Activated CD4-positive, alpha-beta T cell treated with anti-CD3 and anti-CD28 coated beads, Interleukin-2, amount 10 ng/mL, durations not matched to agents 7 days and 5 days (primary cell): ENCODE results near the gene IFNGR1. TPM values are rescaled to one million over a fixed set of nuclear protein-coding genes. Genes with fewer than 3 reads are reported as not detected.

ENCODE experiments used
- CTCF ChIA-PET: fragments of 350-600 bp; sonication (Branson Sonifier 250); formaldehyde crosslinking; loops from one replicate; lab custom pipeline; 2021; ENCODE audit warnings: antibody characterized with exemption; lab: Charles Lee
- POLR2A ChIA-PET: fragments of 350-600 bp; sonication (Branson Sonifier 250); formaldehyde crosslinking; loops from one replicate; lab custom pipeline; 2021; ENCODE audit warnings: antibody characterized with exemption; lab: Charles Lee
- DNase-seq: peaks from one replicate; pipeline ENCODE4 v3.0.0-alpha.2; 2020
- H3K27ac Mint-ChIP-seq: one replicate; pipeline ENCODE4 v1.8.0; 2021; ENCODE audit warnings: mild to moderate bottlenecking, moderate library complexity, mixed read lengths
- H3K27me3 Mint-ChIP-seq: one replicate; pipeline ENCODE4 v1.8.0; 2021; ENCODE audit warnings: mixed read lengths
- H3K36me3 Mint-ChIP-seq: one replicate; pipeline ENCODE4 v1.8.0; 2021; ENCODE audit warnings: low read depth, mixed read lengths
- H3K4me1 Mint-ChIP-seq: one replicate; pipeline ENCODE4 v1.8.0; 2021; ENCODE audit warnings: mixed read lengths
- H3K4me3 Mint-ChIP-seq: one replicate; pipeline ENCODE4 v1.8.0; 2021; ENCODE audit warnings: mild to moderate bottlenecking, moderate library complexity, mixed read lengths
- H3K9me3 Mint-ChIP-seq: one replicate; pipeline ENCODE4 v1.8.0; 2021; ENCODE audit warnings: mixed read lengths
- total RNA-seq, 2 experiments: library from RNA; stranded (reverse); gene quantifications; one replicate each; pipeline ENCODE4 v1.2.3, GENCODE V29; 2021

The IFNGR1 gene
- total RNA-seq, 2 experiments from 2014 or later, result 18.7 to 21.1 TPM

DNA sequence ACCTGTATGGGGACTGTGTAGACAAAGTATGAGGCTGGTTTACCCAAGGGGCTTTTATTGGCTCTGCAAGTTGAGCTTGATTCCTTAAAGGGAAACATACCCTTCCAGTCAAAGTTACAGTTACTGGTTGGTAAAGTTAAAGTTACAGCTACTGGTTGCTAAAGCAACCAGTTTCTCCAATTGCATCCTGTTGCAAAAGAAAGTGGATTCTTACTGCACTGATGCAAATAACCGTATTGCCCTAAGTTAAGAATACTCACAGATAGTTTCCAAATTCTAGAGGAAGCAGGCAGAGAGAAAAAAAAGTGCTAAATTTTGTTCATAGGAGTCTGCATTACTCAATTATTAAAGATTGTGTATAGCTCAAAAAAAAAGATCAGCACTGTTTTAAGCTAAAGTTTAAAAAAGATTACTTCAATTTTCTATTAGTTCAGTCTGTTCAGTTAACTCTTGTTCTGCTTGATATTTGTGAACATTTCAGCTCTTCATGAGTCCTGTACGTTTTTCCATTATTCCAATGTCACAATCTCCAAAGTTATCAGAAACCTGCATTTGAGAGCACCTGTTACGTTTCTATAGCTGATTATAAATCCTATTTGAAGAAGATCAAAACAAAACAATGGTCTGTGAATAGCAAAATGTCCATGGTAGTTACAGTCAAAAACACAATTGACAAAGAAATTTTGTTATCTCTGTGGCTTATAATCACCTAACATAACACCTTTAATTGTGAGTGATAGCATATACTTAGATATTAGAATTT lies 37.1 kb downstream of the IFNGR1 start:
- peaks cover 5% of the 10 kb centered on the region for H3K36me3 Mint-ChIP-seq
- no peaks in the 10 kb centered on the region for H3K4me1 Mint-ChIP-seq
- no peaks in the 10 kb centered on the region for H3K27me3 Mint-ChIP-seq
- ChIA-PET POLR2A (no interaction called here), CTCF (interaction anchor here (0.9 to 2.1 kb wide), 2 partner anchors 11 to 15 kb away, joined by 3 to 5 read pairs; no protein-coding TSS in a partner anchor)
- DNase-seq, result no peak
- no peak overlapping the region for H3K27ac Mint-ChIP-seq
- H3K9me3 Mint-ChIP-seq, result peaks cover 53% of the 10 kb centered on the region
- no peak overlapping the region for H3K4me3 Mint-ChIP-seq

DNA sequence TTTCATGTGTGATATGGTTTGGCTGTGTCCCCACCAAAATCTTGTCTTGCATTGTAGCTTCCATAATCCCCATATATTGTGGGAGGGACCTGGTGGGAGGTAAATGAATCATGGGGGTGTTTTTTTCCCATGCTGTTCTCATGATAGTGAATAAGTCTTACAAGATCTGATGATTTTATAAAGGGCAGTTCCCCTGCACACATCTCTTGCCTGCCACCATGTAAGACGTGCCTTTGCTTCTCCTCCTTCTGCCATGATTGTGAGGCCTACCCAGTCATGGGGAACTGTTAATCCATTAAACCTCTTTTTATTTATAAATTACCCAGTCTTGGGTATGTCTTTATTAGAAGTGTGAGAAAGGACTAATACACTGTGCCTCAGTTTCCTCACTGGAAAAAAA lies 41.6 kb downstream of the IFNGR1 start:
- H3K36me3 Mint-ChIP-seq, result peaks cover 5% of the 10 kb centered on the region
- CTCF ChIA-PET, result no interaction called here
- POLR2A ChIA-PET, result no interaction called here

DNA sequence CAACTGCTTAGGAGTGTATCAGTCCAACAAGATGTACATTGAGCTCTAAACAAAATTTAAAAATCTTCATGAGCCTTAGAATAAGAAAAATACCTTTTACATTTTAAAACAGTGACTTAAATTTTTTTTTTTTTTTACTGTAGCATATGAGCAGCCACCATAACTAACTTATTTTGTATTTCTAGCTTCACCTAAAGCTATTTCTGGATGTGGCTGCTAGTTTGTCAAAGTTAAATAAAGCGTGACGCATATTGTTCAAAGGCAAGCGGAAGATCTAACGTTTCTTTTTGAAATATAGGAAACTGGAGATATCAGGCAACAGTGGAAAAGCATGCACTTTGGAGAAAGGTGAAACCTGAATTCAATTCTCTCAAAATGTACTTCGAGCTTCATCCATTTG lies 42.5 kb downstream of the IFNGR1 start:
- Mint-ChIP-seq H3K27me3 (peaks cover 7% of the 10 kb centered on the region), H3K27ac (no peak overlapping the region), H3K9me3 (peaks cover 25% of the 10 kb centered on the region), H3K36me3 (peaks cover 5% of the 10 kb centered on the region), H3K4me3 (no peak overlapping the region), H3K4me1 (no peaks in the 10 kb centered on the region)
- POLR2A ChIA-PET, result no interaction called here
- DNase-seq, result no peak
- CTCF ChIA-PET, result interaction anchor here (0.7 kb wide), 1 partner anchor 8 kb away, joined by 3 read pairs; no protein-coding TSS in a partner anchor

More for the DNA sequence above, 41.6 kb downstream of the IFNGR1 start:
- Mint-ChIP-seq H3K27me3 (peaks cover 7% of the 10 kb centered on the region), H3K9me3 (peaks cover 29% of the 10 kb centered on the region), H3K27ac (no peak overlapping the region), H3K4me3 (no peak overlapping the region), H3K4me1 (no peaks in the 10 kb centered on the region)
- no peak for DNase-seq

DNA sequence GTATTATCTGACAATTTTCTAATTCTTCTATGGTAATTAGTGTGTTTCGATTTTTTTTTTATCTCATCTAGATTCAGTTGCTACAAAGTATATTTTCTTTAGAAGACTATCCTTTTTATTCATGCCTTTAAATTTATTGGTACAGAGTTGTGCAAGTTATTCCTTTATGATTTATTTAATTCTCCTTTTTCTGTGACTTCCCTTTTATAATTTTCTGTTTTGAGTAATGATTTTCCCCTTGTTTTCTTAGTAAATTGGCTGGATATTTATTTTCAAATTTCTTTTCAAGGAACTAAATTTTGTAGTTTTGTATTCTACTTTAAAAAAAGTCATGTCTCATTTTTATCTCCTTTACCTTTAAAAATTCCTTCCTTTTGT lies 43.3 kb downstream of the IFNGR1 start:
- DNase-seq, result no peak
- Mint-ChIP-seq H3K27me3 (peaks cover 7% of the 10 kb centered on the region), H3K9me3 (peaks cover 24% of the 10 kb centered on the region), H3K27ac (no peak overlapping the region), H3K4me1 (no peaks in the 10 kb centered on the region), H3K36me3 (peaks cover 4% of the 10 kb centered on the region), H3K4me3 (no peak overlapping the region)
- POLR2A ChIA-PET, result no interaction called here
- CTCF ChIA-PET, result no interaction called here

DNA sequence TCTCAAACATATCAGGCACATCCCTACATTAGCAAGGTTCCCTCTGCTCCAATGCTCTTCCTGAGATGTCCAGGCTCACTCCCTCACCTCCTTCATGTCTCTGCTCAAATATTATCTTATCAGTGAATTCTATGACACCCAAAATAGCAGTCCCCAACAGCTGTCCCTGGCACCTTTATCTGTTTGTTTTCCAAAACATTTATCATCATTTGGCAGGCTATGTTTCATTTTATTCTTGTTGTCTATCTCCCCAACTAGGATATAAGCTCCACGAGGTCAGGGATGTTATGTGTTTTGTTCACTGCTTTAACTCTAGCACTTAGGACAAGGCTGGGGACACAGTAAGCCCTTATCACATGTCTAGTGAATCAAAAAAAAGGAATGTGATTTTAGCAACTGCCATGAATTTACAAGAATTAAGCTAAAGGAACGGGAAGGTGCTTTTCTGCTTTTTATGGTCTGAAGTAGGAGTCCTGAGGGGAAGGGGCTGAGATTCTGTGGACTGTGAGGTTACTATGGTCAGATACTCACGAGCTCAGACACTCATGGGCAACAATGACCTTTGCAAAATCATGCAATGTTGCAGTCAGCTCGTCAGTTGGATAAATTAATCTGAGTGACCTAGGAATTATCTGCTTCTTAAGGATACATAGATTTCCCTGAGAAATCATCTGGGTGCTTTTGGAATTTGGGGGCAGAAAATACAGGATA lies 43.9 kb downstream of the IFNGR1 start:
- ChIA-PET POLR2A (no interaction called here), CTCF (interaction anchor here (0.7 kb wide), 1 partner anchor 61 kb away, joined by 3 read pairs; no protein-coding TSS in a partner anchor)
- H3K9me3 Mint-ChIP-seq, result peaks cover 18% of the 10 kb centered on the region
- H3K27me3 Mint-ChIP-seq, result peaks cover 7% of the 10 kb centered on the region
- no peak for DNase-seq
- H3K4me1 Mint-ChIP-seq, result no peaks in the 10 kb centered on the region
- no peak overlapping the region for H3K27ac Mint-ChIP-seq
- no peak overlapping the region for H3K4me3 Mint-ChIP-seq
- peaks cover 2% of the 10 kb centered on the region for H3K36me3 Mint-ChIP-seq

DNA sequence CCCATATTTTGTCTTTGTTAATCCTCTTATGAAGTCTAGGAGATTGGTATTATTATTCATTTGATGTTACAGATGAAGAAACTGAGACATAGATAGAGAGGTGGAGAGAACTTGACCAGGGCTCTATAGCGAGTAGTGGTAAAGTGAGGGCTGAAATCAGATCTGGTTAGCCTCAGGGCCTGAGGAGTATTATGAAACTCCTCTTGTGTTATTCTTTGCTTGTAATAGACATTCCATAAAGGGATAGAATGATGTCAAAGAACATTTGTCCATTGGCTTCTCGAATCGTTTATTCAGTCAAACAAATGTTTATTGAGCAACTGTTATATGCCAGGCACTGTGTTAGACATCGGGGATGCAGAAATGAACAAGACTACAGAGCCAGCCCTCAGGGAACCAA lies 45.7 kb downstream of the IFNGR1 start, which contains the start of gene IL22RA2:
IL22RA2 (minus strand) TSS at position 144 of the 400 bp plus-strand sequence. CDS start 11,895 bp downstream, outside the sequence.
- Mint-ChIP-seq H3K4me1 (no peaks in the 10 kb centered on the region), H3K36me3 (peaks cover 2% of the 10 kb centered on the region), H3K27ac (no peak within 1 kb of the TSS), H3K4me3 (no peak within 1 kb of the TSS), H3K9me3 (peaks cover 27% of the 10 kb centered on the region), H3K27me3 (peaks cover 7% of the 10 kb centered on the region)
- CTCF ChIA-PET, result no interaction called here
- no peak for DNase-seq
- POLR2A ChIA-PET, result no interaction called here

DNA sequence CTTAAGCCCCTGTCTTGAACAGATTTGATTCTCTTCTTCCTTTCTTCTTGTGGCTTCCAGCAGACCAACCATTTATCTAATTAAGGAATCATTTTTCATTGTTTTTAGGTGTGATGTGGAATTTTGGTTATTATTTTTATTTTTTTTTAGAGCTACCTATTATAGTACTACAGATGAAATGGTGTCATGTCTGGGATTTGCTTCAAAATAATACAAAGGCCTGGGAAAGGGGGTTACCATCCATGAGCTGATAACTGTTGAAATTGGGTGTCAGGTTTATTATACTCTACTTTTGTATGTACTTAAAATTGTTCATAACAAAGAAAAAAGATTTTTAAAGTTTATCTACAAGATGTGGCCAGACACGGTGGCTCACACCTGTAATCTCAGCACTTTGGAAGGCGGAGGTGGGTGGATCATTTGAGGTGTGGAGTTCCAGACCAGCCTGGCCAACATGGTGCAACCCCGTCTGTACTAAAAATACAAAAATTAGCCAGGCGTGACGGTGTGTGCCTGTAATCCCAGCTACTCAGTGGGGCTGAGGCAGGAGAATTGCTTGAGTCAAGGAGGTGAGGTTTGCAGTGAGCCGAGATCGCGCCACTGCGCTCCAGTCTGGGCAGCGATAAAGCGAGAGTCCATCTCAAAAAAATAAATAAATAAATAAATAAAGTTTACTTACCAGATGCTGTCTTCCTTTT lies 46.3 kb downstream of the IFNGR1 start:
- no peak overlapping the region for H3K27ac Mint-ChIP-seq
- H3K27me3 Mint-ChIP-seq, result peaks cover 7% of the 10 kb centered on the region
- no peaks in the 10 kb centered on the region for H3K4me1 Mint-ChIP-seq
- no peak for DNase-seq
- peaks cover 31% of the 10 kb centered on the region for H3K9me3 Mint-ChIP-seq
- H3K4me3 Mint-ChIP-seq, result no peak overlapping the region
- ChIA-PET POLR2A (no interaction called here), CTCF (no interaction called here)
- no peaks in the 10 kb centered on the region for H3K36me3 Mint-ChIP-seq

DNA sequence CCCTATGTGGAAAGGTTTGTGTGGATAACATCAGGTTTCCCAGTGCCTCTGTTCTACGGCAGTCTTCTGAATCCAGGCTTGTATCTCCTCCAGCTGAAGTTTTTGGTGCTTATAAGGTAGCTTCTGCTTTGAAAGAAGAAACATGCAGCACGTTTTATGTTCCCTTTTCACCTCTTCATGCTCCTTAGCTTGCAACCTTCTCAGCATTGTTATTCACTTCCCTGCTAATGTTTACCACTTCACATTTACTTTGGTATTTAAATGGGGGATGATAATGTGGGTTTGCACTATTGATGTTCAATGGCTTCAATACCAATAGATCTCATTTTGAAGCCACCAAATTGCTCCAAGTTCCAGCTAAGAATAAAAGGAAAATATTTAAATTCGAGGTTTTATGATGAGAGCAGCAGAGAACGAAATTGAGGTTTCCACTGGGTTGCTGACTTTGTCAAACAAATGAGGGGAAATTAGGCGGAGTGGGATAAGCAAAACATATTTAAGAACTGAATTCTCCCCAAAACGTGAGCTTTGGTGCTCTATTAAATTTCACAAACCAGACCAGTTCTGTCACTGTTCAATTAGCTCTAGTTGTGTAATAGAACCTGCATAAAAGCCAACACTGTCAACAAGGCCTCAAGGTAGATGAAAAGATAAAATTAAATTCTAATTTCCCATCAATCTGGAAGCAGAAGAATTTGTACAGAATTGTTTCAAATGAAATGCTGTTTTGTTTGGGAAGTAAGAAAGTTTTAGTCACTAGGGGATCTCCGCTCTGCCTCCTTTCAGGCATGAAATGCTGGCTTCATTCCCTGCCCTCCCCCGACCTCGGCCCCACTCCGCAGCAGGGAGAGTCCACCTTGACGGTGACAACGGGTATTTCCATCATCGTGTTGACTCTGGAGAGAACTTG lies 47.1 kb downstream of the IFNGR1 start:
- CTCF ChIA-PET, result interaction anchor here (0.7 to 1.2 kb wide), 3 partner anchors 10 to 95 kb away, joined by 3 read pairs; no protein-coding TSS in a partner anchor

DNA sequence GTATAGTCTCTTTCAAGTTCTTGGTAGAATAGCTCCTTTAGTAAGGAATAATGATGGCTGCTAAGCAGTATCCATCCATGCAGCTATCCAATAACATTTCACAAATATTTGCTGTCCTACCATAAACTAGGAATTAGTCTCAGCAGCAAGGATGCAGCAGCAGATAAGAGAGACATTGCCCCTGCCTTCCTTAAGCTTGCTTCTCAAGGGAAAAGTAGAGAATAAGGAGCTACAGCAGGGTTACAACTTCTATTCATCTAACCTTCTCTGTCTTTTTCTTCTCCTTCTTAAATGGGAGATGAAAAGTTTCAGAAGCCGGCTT lies 48.2 kb downstream of the IFNGR1 start:
- peaks cover 3% of the 10 kb centered on the region for H3K36me3 Mint-ChIP-seq
- no peak overlapping the region for H3K27ac Mint-ChIP-seq
- ChIA-PET POLR2A (no interaction called here), CTCF (interaction anchor here (1.1 to 1.3 kb wide), 4 partner anchors 10 to 94 kb away, joined by 3 read pairs; no protein-coding TSS in a partner anchor)
- H3K4me1 Mint-ChIP-seq, result peaks cover 5% of the 10 kb centered on the region
- H3K9me3 Mint-ChIP-seq, result peaks cover 36% of the 10 kb centered on the region
- H3K4me3 Mint-ChIP-seq, result no peak overlapping the region
- H3K27me3 Mint-ChIP-seq, result peaks cover 7% of the 10 kb centered on the region
- DNase-seq, result no peak

More for the DNA sequence above, 47.1 kb downstream of the IFNGR1 start:
- Mint-ChIP-seq H3K27me3 (peaks cover 7% of the 10 kb centered on the region), H3K4me1 (no peaks in the 10 kb centered on the region), H3K4me3 (no peak overlapping the region), H3K36me3 (no peaks in the 10 kb centered on the region), H3K27ac (no peak overlapping the region), H3K9me3 (peaks cover 27% of the 10 kb centered on the region)
- POLR2A ChIA-PET, result no interaction called here
- no peak for DNase-seq

DNA sequence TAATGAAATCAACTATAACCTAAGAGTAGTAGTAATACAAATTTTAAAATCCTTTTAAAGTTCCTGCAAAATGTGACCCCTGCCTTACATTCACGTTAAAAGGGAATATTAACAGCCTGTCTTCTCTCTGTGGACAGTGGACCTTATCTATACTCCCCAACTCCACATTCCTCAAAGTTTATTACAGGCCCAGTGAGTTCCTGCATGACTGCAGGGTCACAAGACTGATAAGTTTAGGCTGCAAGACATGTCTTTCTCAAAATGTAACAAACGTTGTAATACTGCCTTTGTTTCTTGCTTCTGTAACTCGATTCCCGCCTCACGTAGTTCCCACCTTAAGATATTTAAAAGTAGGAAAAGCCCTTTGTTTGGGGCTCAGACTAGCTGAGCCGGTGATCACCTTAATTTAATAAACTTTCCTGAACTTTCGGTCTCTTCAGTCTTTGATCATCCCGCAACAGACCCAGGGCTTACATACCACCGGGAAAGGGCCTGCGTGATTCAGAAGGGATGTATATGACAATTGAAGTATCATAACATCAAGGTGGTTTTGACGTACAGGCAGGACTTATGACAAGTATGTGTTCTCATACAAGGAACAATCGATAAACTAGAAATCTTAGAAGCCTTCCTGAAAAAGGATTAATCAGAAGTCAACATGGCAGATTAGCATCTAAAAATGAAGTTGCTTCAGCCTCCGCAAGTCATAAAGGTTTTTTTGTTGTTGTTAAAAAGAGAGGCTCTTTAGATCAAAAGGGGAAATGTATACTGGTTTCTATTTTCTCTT lies 48.7 kb downstream of the IFNGR1 start:
- CTCF ChIA-PET, result interaction anchor here (1.1 to 1.3 kb wide), 3 partner anchors 11 to 19 kb away, joined by 3 read pairs; no protein-coding TSS in a partner anchor
- H3K36me3 Mint-ChIP-seq, result peaks cover 3% of the 10 kb centered on the region

DNA sequence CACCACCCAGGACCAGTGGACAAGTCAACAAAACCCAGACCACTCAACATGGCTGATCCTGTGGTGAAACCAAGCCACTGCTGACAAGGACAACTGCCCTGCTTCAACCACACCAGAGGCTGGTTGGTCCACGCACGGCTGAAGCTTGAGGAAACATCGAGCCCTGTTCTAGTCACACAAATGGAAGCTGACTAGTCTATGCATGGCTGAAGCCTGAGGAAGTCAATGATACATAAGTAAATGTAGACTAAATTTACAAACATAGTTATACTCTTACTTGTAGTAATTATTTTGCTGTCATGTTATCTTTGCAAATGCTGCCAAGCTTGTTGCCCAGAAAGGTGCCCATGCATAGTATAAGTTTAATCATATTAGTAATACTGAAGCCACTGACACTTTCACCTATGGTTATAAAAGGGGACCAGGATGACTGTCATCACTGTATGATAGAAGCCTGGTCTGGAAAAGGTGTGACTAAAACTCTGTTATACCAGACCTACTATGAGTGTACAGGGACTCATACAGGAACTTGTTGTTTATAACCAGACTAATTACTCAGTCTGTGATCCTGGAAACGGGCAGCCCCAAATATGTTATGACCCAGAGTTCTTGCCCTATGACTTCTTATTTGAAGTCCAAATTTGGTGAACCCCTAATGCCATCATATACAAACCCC lies 51.3 kb downstream of the IFNGR1 start:
- ChIA-PET POLR2A (no interaction called here), CTCF (interaction anchor here (1.3 to 2.2 kb wide), 2 partner anchors 14 to 16 kb away, joined by 4 to 5 read pairs; no protein-coding TSS in a partner anchor)
- peaks cover 16% of the 10 kb centered on the region for H3K36me3 Mint-ChIP-seq
- H3K9me3 Mint-ChIP-seq, result peaks cover 52% of the 10 kb centered on the region
- no peak for DNase-seq
- H3K4me3 Mint-ChIP-seq, result no peak overlapping the region
- peaks cover 26% of the 10 kb centered on the region for H3K4me1 Mint-ChIP-seq
- no peak overlapping the region for H3K27ac Mint-ChIP-seq
- H3K27me3 Mint-ChIP-seq, result no peaks in the 10 kb centered on the region

More for the DNA sequence above, 48.7 kb downstream of the IFNGR1 start:
- no peak for DNase-seq
- H3K27ac Mint-ChIP-seq, result no peak overlapping the region
- peaks cover 11% of the 10 kb centered on the region for H3K4me1 Mint-ChIP-seq
- no peak overlapping the region for H3K4me3 Mint-ChIP-seq
- peaks cover 5% of the 10 kb centered on the region for H3K27me3 Mint-ChIP-seq
- peaks cover 37% of the 10 kb centered on the region for H3K9me3 Mint-ChIP-seq
- POLR2A ChIA-PET, result no interaction called here
